Activated CD4-positive, alpha-beta T cell treated with anti-CD3 and anti-CD28 coated beads, Interleukin-2, Interleukin-4, amounts not matched to agents 100 ng/mL and 50 ng/mL, durations not matched to agents 16 hours and 8 hours (primary cell): ENCODE data around the gene STIM1.

Experiments used
- DNase-seq: peaks from one replicate; pipeline ENCODE4 v3.0.0-alpha.2; 2020; ENCODE audit warnings: low spot score

Gene STIM1

DNA sequence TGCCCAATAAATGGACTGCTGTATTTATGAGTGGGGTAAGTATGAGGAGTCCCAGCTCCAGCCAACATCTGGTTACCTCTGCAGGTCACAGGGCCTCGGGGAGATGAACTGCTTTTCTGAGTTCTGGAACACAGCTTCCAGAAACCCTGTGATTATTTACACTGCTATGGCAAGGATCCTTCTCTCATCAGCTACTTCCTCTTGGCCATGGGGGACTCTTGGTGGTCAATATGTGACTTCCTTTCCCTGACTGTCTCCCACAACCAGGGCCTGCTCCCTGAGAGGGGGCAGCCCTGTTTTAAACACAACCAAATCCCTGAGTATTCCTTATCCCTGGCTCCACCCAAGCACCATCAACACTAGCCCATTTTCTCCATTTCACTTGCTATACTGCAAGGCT lies 24.7 kb upstream of the STIM1 start:
- DNase-seq: no peak

DNA sequence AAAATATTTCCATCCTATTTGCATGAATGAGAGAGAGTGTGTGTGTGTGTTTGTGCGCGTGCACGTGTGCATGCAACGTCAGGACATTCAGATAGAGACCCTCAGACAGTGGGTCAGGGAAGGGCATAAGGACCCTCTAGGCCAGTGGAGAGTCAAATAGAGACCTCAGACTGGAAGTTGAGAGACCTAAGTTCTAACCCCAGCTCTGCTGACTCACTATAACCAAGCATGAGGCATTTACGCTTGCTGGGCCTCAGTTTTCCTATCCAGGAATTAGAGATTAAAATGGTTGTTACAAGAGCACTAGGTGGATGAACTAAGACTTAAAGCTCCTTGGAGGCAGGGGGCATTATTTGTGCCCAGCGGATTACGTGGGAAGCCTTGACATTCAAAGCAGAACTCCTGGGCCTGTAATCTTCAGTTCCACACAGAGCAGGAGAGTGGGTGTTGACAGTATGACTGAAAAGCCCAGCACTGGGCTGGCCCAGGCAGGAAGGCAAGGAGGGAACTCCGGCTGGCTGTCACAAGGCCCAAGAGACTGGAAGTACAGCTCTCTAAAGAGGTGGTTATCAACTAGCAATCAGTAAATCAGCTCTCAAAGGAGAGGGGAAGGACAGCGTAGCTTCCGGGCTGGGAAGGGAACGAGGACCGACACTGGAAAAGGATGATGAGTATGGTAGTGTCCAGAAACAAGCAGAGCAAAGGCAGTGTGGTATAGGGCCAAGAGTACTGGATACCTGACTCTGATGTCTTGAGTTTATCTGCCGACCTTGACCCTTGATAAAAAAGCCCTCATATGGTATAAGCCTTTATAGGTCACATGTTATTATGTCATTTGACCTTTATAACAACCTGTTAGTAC lies 23.9 kb upstream of the STIM1 start:
- DNase-seq: no peak

DNA sequence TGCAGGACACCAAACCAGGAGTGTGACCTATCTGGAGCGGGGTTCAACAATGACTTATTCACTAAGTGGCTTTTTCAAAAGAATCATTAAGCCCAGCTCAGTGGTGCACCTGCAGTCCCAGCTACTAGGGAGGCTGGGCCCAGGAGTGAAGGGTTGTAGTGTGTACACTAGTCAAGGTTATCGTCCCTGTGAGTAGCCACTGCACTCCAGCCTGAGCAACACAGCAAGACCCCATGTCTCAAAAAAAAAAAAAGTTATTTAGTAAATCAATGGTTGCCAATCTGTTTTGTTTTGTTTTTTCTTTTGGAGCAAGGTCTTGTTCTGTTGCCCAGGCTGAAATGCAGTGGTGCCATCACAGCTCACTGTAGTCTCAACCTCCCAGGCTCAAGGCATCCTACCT lies 22.6 kb upstream of the STIM1 start:
- DNase-seq: no peak

- DNase-seq: no peak
These were observed 22.0 kb upstream of the STIM1 start for GRCh38 chr11:3833449-3833848.

GRCh38 chr11:3834349-3834663 lies 21.2 kb upstream of the STIM1 start:
- no peak for DNase-seq

GRCh38 chr11:3834664-3835461 lies 20.6 kb upstream of the STIM1 start:
- DNase-seq: no peak

DNA sequence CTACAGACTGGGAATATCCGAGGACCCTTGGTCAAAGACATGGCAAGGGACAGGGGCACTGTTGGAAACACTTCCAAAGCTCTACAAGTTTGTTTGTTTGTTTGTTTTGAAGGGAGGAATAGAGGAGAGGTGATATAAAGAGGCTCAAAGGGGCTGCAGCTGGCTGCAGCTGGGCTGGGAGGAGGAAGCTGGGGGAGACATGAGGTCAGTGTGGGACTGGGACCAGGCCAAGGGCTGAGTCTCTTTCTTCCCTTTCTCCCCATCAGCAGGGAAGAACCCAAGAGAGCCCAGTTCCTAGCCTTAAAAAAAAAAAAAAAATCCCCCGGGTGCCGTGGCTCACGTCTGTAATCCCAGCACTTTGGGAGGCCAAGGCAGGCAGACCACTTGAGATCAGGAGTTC lies 19.7 kb upstream of the STIM1 start:
- no peak for DNase-seq

DNA sequence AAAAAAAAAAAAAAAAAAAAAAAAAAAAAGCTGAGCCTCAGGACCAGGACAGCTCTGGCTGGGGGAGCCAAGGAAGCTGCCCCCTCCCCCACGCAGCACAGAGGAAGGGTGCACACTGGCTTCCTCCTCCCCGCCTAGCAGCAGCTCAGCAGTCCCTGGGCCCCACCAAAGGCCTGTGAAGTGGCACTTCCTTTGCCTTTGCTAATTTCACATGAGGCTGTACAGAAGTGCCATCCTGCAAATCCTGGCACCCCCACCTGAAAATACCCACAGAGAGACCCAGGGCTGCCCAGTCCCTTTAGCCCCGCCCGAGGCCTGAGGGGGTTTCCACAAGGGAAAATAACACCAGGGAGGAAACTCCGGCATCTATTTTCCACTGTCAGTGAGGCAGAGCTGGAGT lies 18.6 kb upstream of the STIM1 start:
- DNase-seq: peak; percentile 64

- DNase-seq: no peak
These were observed 17.7 kb upstream of the STIM1 start for GRCh38 chr11:3837793-3838192.

DNA sequence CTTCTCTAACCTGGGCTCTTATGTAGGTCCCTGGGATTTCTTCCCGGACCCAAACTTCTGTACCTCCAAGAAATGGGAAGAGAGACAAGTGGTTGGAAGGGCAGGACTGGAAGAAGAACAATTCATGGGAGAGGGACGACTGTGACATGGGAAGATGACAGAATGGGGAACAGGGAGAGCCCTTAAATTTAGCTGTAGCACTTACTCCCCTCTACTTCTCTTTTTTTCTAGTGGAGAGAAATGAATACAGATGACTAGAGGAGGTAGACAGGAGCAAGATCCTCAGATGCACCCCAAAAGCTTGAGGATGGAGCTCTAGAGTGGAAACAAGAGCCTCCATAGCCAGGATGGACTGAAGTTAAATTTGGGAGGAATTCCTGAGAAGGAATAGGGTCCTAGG lies 17.0 kb upstream of the STIM1 start:
- DNase-seq: no peak

DNA sequence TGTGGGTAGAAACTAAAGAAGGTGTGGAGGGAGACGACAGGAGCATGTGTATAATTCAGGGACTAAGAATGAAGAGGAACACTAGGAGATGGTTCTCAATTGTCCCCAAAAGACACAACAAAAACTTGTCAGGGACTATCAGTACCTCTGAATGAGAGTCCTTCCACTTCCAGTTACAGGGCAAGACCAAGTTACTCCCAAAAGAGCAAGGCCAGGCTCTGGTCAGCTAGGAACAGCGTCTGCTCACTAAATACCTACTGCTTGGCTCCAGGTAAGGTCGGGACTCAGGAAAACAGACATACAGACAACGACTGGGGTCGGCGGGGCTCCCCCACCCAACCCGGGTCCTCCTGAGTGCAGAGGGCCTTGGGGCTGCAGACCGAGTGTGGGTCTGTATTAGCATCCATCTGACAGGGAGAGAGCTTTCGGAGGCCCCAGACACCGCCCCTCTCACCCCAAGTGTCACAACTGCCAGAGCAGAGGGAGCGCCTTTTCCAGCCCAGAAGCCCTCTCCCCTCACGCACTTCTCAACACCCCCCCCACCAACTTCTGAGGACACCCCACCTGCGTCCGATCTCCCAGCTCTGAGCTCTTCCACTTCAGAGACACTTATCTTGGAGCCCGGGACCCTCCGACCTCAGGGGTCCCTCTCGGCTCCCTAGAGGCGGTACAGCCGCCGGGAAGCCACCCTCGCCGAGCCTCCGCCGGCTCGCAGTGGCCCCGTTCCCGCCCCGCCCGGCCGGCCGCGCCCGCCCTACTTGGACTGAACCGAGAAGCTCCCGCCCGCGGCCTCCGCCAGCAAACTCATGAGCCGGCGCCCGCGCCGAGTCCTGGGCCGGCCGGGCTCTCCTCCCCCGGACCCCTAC lies 15.2 kb upstream of the STIM1 start:
- DNase-seq: no peak

GRCh38 chr11:3840870-3841425 lies 14.5 kb upstream of the STIM1 start, which contains the start of gene RHOG:
TSS of gene RHOG (minus strand) at chr11:3840959. CDS start at chr11:3828138, 12,821 bp downstream.
- DNase-seq: peak; percentile 77

DNA sequence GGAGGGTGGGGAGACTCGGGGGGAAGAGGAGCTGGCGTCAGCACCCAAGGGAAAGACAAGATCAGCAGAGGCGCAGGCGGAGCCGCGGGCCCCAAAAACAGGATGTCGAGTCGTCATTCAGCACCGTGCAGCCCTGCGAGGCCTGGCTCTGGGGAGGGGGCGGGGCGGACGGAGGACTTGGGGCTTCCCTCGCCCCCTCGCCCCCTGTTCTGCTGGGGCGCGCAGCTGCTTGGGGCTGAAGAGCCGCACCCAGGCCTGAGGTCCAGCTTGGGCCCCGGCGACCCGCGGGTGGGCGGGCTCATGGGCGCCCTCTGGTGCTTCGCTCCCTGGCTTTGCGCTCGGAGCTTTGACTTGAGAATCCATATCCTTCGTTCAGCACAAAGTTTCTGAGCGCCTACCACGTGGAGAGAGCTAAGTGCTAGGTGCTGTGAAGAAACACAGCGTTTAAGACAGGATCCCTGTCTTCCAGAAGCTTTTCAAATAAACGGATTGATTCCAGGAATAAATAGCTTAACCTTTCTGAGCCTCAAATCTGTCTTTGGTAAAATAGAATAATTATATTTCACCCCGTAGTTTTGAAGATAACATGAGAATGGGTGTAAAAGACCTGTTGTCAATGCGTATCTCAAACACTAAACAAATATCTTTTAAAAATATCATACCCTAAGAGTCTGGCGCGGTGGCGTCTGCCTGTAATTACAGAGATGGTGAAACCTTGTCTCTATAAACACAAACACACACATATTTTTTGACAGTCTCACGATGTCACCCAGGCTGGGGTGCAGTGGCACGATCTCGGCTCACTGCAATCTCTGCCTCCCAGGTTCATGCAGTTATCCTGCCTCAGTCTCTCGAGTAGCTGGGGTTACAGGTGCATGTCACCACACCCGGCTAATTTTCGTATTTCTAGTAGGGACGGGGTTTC lies 13.8 kb upstream of the STIM1 start:
- DNase-seq: peak; percentile 90

GRCh38 chr11:3843326-3843725 lies 12.1 kb upstream of the STIM1 start:
- DNase-seq: no peak

DNA sequence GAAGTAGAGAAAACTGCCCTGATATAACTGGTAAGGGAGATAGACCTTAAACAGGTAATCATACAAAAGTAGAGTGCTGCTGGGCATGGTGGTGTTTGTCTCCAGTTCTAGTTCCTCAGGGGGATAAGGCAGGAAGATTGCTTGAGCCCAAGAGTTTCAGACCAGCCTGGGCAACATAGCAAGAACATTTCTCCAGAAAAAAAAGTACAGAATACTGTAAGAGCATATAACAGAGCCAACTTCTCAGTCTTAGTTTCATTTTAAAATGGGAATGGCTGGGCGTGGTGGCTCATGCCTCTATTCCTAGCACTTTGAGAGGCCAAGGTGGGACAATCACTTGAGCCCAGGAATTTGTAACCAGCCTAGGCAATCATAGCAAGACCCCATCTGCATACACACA lies 10.2 kb upstream of the STIM1 start:
- DNase-seq: no peak

DNA sequence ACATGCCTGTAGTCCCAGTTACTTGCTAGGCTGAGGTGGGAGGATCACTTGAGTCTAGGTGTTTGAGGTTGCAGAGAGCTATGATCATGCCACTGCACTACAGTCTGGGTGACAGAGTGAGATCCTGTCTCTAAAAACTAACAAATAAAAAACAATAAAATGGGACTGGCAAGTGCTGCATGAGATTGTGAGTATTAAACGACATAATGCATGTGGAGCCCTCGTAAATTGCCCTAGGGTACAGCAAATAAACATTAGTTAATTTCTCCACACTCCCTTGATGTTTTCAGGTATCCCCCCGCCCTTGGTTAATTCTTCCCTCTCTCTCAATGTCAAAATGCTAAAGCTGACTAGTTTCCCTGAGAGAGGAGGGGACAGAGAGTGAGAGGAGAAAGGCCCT lies 9.8 kb upstream of the STIM1 start:
- DNase-seq: no peak

GRCh38 chr11:3849297-3849874 lies 6.1 kb upstream of the STIM1 start:
- peak; percentile 64 for DNase-seq

GRCh38 chr11:3853545-3853842 lies 2.0 kb upstream of the STIM1 start:
- no peak for DNase-seq

- DNase-seq: peak; percentile 80
These were observed 1.4 kb upstream of the STIM1 start for GRCh38 chr11:3853899-3854659.

- no peak for DNase-seq
These were observed 846 bp upstream of the STIM1 start for GRCh38 chr11:3854660-3854976.
